Measurements from ENCODE around the gene SPRN. TPM values are rescaled to one million over a fixed set of nuclear protein-coding genes. Genes with fewer than 3 reads are reported as not detected.

SPRN gene
- total and polyA plus RNA-seq, 2 of the 4 experiments (the other 2 are of a cell fraction), result 0.36 to 2.3 TPM

GRCh38 chr10:133459454-133460207 lies 35.2 kb upstream of the SPRN start:
- H3K9me3 ChIP-seq (ENCODE audit: control insufficient read depth, insufficient read depth, low read length), result no peaks in the 10 kb centered on the region
- DNase-seq (no peak), ATAC-seq (ENCODE audit: low read depth) (no peak)
- no peak overlapping the region; the same call in 1 of the 2 replicates for H3K56ac ChIP-seq (ENCODE audit: extremely low read depth, insufficient read depth, low read length)
- no peak overlapping the region for H2BK120ac ChIP-seq (ENCODE audit: low read depth, low read length)
- H4K20me1 ChIP-seq (ENCODE audit: insufficient read depth, low read length), result no peaks in the 10 kb centered on the region
- H2AFZ ChIP-seq (replicated peaks; ENCODE audit: low read length, poor library complexity), result no peak overlapping the region
- no peak overlapping the region for H2BK5ac ChIP-seq (ENCODE audit: low read depth, low read length, poor library complexity, severe bottlenecking)
- H2AK9ac ChIP-seq (replicated peaks; ENCODE audit: low read depth, low read length, poor library complexity), result no peak overlapping the region
- H3K27ac ChIP-seq (ENCODE audit: insufficient read depth, low read length), result no peak overlapping the region
- TF ChIP-seq ELK1 (IDR thresholded peaks at IDR 0.05; ENCODE audit: borderline replicate concordance, low read depth, low read length) (no peak), CHD1 (IDR thresholded peaks at IDR 0.05; ENCODE audit: low read depth, low read length) (no peak)
- dilution Hi-C loops (cut with HindIII; ENCODE audit: low sequenced_read_pairs, unreplicated experiment) (no loop called here), in situ Hi-C loops (cut with MboI; ENCODE audit: low sequenced_read_pairs) (no loop called here), intact Hi-C loops (cut with micrococcal nuclease) (no loop called here)
- no peak overlapping the region for H2BK15ac ChIP-seq (ENCODE audit: low read depth, low read length)
- ChIA-PET CTCF (no interaction called here), POLR2A (ENCODE audit: unreplicated experiment) (no interaction called here)
- no TSS peak for BruUV-seq (replicated peaks)
- H3K18ac ChIP-seq (ENCODE audit: low read depth, low read length), result no peak overlapping the region
- no peak overlapping the region for H4K91ac ChIP-seq (ENCODE audit: insufficient read depth, low read depth, low read length)
- H3K14ac ChIP-seq (replicated peaks; ENCODE audit: low read depth, low read length), result no peak overlapping the region
- H3K27me3 ChIP-seq (ENCODE audit: control insufficient read depth, insufficient read depth, low read length), result no peaks in the 10 kb centered on the region
- no peak overlapping the region for H3K9ac ChIP-seq (ENCODE audit: low read depth, low read length)
- no peak overlapping the region for H3K23ac ChIP-seq (ENCODE audit: low read depth, low read length)
- H3K4me1 ChIP-seq (ENCODE audit: control insufficient read depth, insufficient read depth, low read length), result no peaks in the 10 kb centered on the region
- H3K4ac ChIP-seq (ENCODE audit: low read depth, low read length), result no peak overlapping the region
- no peaks in the 10 kb centered on the region for H3K9me1 ChIP-seq (ENCODE audit: insufficient read depth, low read length)
- H3K79me1 ChIP-seq (ENCODE audit: low read depth in 1 of 2, low read length in 2 of 2), result no peaks in the 10 kb centered on the region
- H4K8ac ChIP-seq (ENCODE audit: low read depth in 2 of 2, low read length in 2 of 2), result no peak overlapping the region
- no peak overlapping the region for H2AK5ac ChIP-seq (ENCODE audit: low read depth, low read length)
- H2BK20ac ChIP-seq (ENCODE audit: low read depth, low read length), result no peak overlapping the region
- WGBS, 2 experiments (ENCODE audit: extremely low coverage in 2 of 2, insufficient read length in 1 of 2), result 63% methylated on average over 39 of the region's 81 CpGs; no CpG with 5 or more reads in 1 of the 2 experiments
- no peak overlapping the region for H3K4me2 ChIP-seq (ENCODE audit: low read depth, low read length)
- H3K4me3 ChIP-seq (ENCODE audit: insufficient read depth, low read depth, low read length), result no peak overlapping the region
- H3K36me3 ChIP-seq (ENCODE audit: control insufficient read depth, insufficient read depth, low read length), result no peaks in the 10 kb centered on the region
- no peak overlapping the region for H4K5ac ChIP-seq (ENCODE audit: low read depth, low read length)

All from IMR-90 (cell line).